ENCODE measurements around the gene BCR. TPM values are rescaled to one million over a fixed set of nuclear protein-coding genes. Genes with fewer than 3 reads are reported as not detected.

Gene BCR
- polyA plus RNA-seq, 1 donor (not counting 4 experiments of a cell fraction or from before 2014, with no cell fraction given) = 25.8 TPM

DNA sequence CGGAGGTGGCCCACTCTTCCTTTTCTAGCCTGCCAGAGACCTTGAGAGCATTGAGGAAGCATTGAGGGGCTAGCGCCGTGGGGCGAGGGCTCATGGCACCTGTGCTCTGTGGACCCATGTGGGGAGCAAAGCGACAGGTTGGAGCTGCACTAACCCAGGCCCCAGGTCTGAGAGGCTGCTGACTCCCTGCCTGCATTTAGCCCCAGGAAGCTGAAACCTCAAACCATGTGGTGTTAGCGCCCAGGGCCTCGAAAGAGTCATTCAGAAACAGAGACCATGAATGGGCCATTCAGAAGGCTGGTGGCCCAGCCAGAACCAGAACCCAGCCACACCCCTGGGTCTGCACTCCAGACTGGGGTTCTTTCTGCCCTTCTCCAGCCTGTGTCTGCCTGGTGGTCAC, 88.6 kb downstream of the BCR start:
- Histone ChIP-seq H3K27ac (ENCODE audit: control insufficient read depth, insufficient read depth, low read length) (no peak overlapping the region), H3K4me3 (ENCODE audit: control insufficient read depth in 2 of 3, extremely low read depth in 1 of 3, insufficient read depth in 2 of 3, low read depth in 1 of 3, low read length in 3 of 3) (no peak overlapping the region), H3K9ac (ENCODE audit: control insufficient read depth, extremely low read depth, insufficient read depth, low read length) (no peak overlapping the region), H4K20me1 (ENCODE audit: control insufficient read depth, extremely low read depth, insufficient read depth, low read length) (no peaks in the 10 kb centered on the region), H3K4me2 (ENCODE audit: control insufficient read depth, extremely low read depth, insufficient read depth, low read depth, low read length) (no peak overlapping the region), H3K9me1 (ENCODE audit: control insufficient read depth, extremely low read depth, insufficient read depth, low read length) (no peaks in the 10 kb centered on the region), H3K79me2 (ENCODE audit: control insufficient read depth, insufficient read depth, low read length) (no peaks in the 10 kb centered on the region), H3K27me3 (ENCODE audit: control insufficient read depth, extremely low read depth, insufficient read depth, low read length) (no peaks in the 10 kb centered on the region), H3K4me1 (ENCODE audit: control insufficient read depth, extremely low read depth, insufficient read depth, low read length) (no peaks in the 10 kb centered on the region), H2AFZ (ENCODE audit: control insufficient read depth, low read length) (no peak overlapping the region), H3K9me3 (ENCODE audit: control insufficient read depth, low read depth, low read length) (no peaks in the 10 kb centered on the region), H3K36me3 (ENCODE audit: control insufficient read depth in 2 of 2, extremely low read depth in 1 of 2, insufficient read depth in 2 of 2, low read length in 2 of 2) (peaks cover 39 to 55% of the 10 kb centered on the region in 2 experiments)
- TF ChIP-seq EZH2 (IDR thresholded peaks at IDR 0.05; ENCODE audit: low read length) = no peak
- TF ChIP-seq, protein P1, sequence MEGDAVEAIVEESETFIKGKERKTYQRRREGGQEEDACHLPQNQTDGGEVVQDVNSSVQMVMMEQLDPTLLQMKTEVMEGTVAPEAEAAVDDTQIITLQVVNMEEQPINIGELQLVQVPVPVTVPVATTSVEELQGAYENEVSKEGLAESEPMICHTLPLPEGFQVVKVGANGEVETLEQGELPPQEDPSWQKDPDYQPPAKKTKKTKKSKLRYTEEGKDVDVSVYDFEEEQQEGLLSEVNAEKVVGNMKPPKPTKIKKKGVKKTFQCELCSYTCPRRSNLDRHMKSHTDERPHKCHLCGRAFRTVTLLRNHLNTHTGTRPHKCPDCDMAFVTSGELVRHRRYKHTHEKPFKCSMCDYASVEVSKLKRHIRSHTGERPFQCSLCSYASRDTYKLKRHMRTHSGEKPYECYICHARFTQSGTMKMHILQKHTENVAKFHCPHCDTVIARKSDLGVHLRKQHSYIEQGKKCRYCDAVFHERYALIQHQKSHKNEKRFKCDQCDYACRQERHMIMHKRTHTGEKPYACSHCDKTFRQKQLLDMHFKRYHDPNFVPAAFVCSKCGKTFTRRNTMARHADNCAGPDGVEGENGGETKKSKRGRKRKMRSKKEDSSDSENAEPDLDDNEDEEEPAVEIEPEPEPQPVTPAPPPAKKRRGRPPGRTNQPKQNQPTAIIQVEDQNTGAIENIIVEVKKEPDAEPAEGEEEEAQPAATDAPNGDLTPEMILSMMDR (optimal IDR thresholded peaks at IDR 0.05 in 1 of 3, IDR thresholded peaks at IDR 0.05 in 1 of 3, conservative IDR thresholded peaks at IDR 0.05 in 1 of 3; ENCODE audit: extremely low read depth in 1 of 3, insufficient read depth in 2 of 3, low read length in 3 of 3) = no peak
- dilution Hi-C loops (cut with MboI; ENCODE audit: extremely low pct_ligation_motif_present, low sequenced_read_pairs) = no loop called here
- no peak for DNase-seq (ENCODE audit: low read depth, low spot score)
- FAIRE-seq = no peak

DNA sequence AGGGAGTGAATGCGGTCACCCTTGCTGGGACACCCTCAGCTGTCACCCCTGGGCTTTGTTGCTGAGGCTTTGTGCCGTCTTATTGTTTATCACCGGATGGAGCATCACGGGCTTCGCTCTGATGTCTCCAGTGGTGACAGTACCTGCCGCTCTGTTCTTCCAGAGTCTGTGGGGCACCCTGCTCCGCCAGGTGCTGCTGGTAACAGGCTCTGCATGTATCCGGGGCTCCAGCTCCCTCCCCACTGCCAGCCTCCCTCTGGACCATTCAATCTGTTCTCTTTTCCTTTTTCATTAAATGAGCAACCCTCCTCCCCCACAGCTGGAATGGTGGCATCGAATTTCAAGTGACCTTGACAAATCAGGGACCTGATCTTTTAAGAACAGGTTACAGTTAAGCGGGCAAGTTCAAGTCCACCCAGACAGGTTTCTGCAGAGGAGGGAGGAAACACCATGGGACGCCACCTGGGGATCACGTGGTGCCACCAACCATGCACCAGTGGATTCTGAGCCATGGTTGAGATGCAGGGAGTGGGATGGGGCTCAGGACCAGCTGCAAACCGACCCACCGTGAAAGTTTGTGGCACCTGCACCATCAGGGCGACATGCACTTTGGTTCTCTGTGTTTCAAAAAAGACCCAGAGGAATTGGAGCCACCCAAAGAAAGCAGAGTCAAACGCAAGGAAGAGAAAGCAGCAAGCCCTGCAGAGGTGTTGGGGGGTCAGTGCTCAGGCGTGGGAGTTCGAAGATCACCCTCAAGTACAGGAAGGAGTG, 89.3 kb downstream of the BCR start:
- dilution Hi-C loops (cut with MboI; ENCODE audit: extremely low pct_ligation_motif_present, low sequenced_read_pairs) = no loop called here
- no peaks in the 10 kb centered on the region for H3K27me3 ChIP-seq (ENCODE audit: control insufficient read depth, extremely low read depth, insufficient read depth, low read length)

More for the DNA sequence above, 89.3 kb downstream of the BCR start:
- Histone ChIP-seq H4K20me1 (ENCODE audit: control insufficient read depth, extremely low read depth, insufficient read depth, low read length) (no peaks in the 10 kb centered on the region), H3K9ac (ENCODE audit: control insufficient read depth, extremely low read depth, insufficient read depth, low read length) (no peak overlapping the region), H3K4me1 (ENCODE audit: control insufficient read depth, extremely low read depth, insufficient read depth, low read length) (no peaks in the 10 kb centered on the region), H3K36me3 (ENCODE audit: control insufficient read depth in 2 of 2, extremely low read depth in 1 of 2, insufficient read depth in 2 of 2, low read length in 2 of 2) (peaks cover 37 to 55% of the 10 kb centered on the region in 2 experiments), H3K27ac (ENCODE audit: control insufficient read depth, insufficient read depth, low read length) (no peak overlapping the region), H3K79me2 (ENCODE audit: control insufficient read depth, insufficient read depth, low read length) (no peaks in the 10 kb centered on the region), H3K9me1 (ENCODE audit: control insufficient read depth, extremely low read depth, insufficient read depth, low read length) (no peaks in the 10 kb centered on the region), H3K4me3 (ENCODE audit: control insufficient read depth in 2 of 3, extremely low read depth in 1 of 3, insufficient read depth in 2 of 3, low read depth in 1 of 3, low read length in 3 of 3) (no peak overlapping the region), H3K4me2 (ENCODE audit: control insufficient read depth, extremely low read depth, insufficient read depth, low read depth, low read length) (no peak overlapping the region), H2AFZ (ENCODE audit: control insufficient read depth, low read length) (no peak overlapping the region), H3K9me3 (ENCODE audit: control insufficient read depth, low read depth, low read length) (no peaks in the 10 kb centered on the region)
- FAIRE-seq (no peak), DNase-seq (ENCODE audit: low read depth, low spot score) (no peak)
- no peak for TF ChIP-seq EZH2 (IDR thresholded peaks at IDR 0.05; ENCODE audit: low read length)
- TF ChIP-seq, protein P1 (optimal IDR thresholded peaks at IDR 0.05 in 1 of 3, IDR thresholded peaks at IDR 0.05 in 1 of 3, conservative IDR thresholded peaks at IDR 0.05 in 1 of 3; ENCODE audit: extremely low read depth in 1 of 3, insufficient read depth in 2 of 3, low read length in 3 of 3) = no peak
